ENCODE measurements around the gene ROR2.

ROR2 gene

GRCh38 chr9:91589101-91589553, 360.9 kb downstream of the ROR2 start:
- in situ Hi-C loops (cut with MboI; ENCODE audit: low pct_unique_long_range_greater_than_20kb, low sequenced_read_pairs): no loop called here
- no peak for DNase-seq

- DNase-seq: no peak
- in situ Hi-C loops (cut with MboI; ENCODE audit: low pct_unique_long_range_greater_than_20kb, low sequenced_read_pairs): no loop called here
Observed at GRCh38 chr9:91586282-91586681, 363.7 kb downstream of the ROR2 start.

GRCh38 chr9:91583966-91584365, 366.1 kb downstream of the ROR2 start:
- in situ Hi-C loops (cut with MboI; ENCODE audit: low pct_unique_long_range_greater_than_20kb, low sequenced_read_pairs): no loop called here
- DNase-seq: no peak

- no peak for DNase-seq
- in situ Hi-C loops (cut with MboI; ENCODE audit: low pct_unique_long_range_greater_than_20kb, low sequenced_read_pairs): no loop called here
Observed at GRCh38 chr9:91583161-91583875, 366.7 kb downstream of the ROR2 start.

- DNase-seq: no peak
- in situ Hi-C loops (cut with MboI; ENCODE audit: low pct_unique_long_range_greater_than_20kb, low sequenced_read_pairs): no loop called here
Observed at GRCh38 chr9:91582181-91582580, 367.8 kb downstream of the ROR2 start.

GRCh38 chr9:91580136-91580535, 369.9 kb downstream of the ROR2 start:
- DNase-seq: no peak

GRCh38 chr9:91578911-91579310, 371.1 kb downstream of the ROR2 start:
- no peak for DNase-seq
- in situ Hi-C loops (cut with MboI; ENCODE audit: low pct_unique_long_range_greater_than_20kb, low sequenced_read_pairs): no loop called here

More at GRCh38 chr9:91580136-91580535, 369.9 kb downstream of the ROR2 start:
- in situ Hi-C loops (cut with MboI; ENCODE audit: low pct_unique_long_range_greater_than_20kb, low sequenced_read_pairs): no loop called here

- DNase-seq: no peak
- in situ Hi-C loops (cut with MboI; ENCODE audit: low pct_unique_long_range_greater_than_20kb, low sequenced_read_pairs): no loop called here
Observed at GRCh38 chr9:91577633-91578061, 372.4 kb downstream of the ROR2 start.

GRCh38 chr9:91572811-91573210, 377.2 kb downstream of the ROR2 start:
- in situ Hi-C loops (cut with MboI; ENCODE audit: low pct_unique_long_range_greater_than_20kb, low sequenced_read_pairs): no loop called here
- DNase-seq: no peak

- no peak for DNase-seq
- in situ Hi-C loops (cut with MboI; ENCODE audit: low pct_unique_long_range_greater_than_20kb, low sequenced_read_pairs): no loop called here
Observed at GRCh38 chr9:91572044-91572443, 378.0 kb downstream of the ROR2 start.

GRCh38 chr9:91571036-91571435, 379.0 kb downstream of the ROR2 start:
- no peak for DNase-seq
- in situ Hi-C loops (cut with MboI; ENCODE audit: low pct_unique_long_range_greater_than_20kb, low sequenced_read_pairs): no loop called here

GRCh38 chr9:91567642-91568274, 382.3 kb downstream of the ROR2 start:
- in situ Hi-C loops (cut with MboI; ENCODE audit: low pct_unique_long_range_greater_than_20kb, low sequenced_read_pairs): no loop called here

GRCh38 chr9:91564081-91564670, 385.9 kb downstream of the ROR2 start:
- in situ Hi-C loops (cut with MboI; ENCODE audit: low pct_unique_long_range_greater_than_20kb, low sequenced_read_pairs): no loop called here
- DNase-seq: no peak

More at GRCh38 chr9:91567642-91568274, 382.3 kb downstream of the ROR2 start:
- no peak for DNase-seq

GRCh38 chr9:91562416-91562815, 387.6 kb downstream of the ROR2 start:
- in situ Hi-C loops (cut with MboI; ENCODE audit: low pct_unique_long_range_greater_than_20kb, low sequenced_read_pairs): no loop called here
- DNase-seq: no peak

- DNase-seq: no peak
- in situ Hi-C loops (cut with MboI; ENCODE audit: low pct_unique_long_range_greater_than_20kb, low sequenced_read_pairs): no loop called here
Observed at GRCh38 chr9:91560301-91560700, 389.7 kb downstream of the ROR2 start.

GRCh38 chr9:91558879-91559278, 391.1 kb downstream of the ROR2 start:
- in situ Hi-C loops (cut with MboI; ENCODE audit: low pct_unique_long_range_greater_than_20kb, low sequenced_read_pairs): no loop called here
- DNase-seq: no peak

- in situ Hi-C loops (cut with MboI; ENCODE audit: low pct_unique_long_range_greater_than_20kb, low sequenced_read_pairs): no loop called here
- DNase-seq: no peak
Observed at GRCh38 chr9:91558395-91558794, 391.6 kb downstream of the ROR2 start.

- no peak for DNase-seq
- in situ Hi-C loops (cut with MboI; ENCODE audit: low pct_unique_long_range_greater_than_20kb, low sequenced_read_pairs): no loop called here
Observed at GRCh38 chr9:91557327-91557726, 392.7 kb downstream of the ROR2 start.

GRCh38 chr9:91555132-91555531, 394.9 kb downstream of the ROR2 start:
- no peak for DNase-seq

GRCh38 chr9:91549177-91549576, 400.9 kb downstream of the ROR2 start:
- in situ Hi-C loops (cut with MboI; ENCODE audit: low pct_unique_long_range_greater_than_20kb, low sequenced_read_pairs): no loop called here
- DNase-seq: no peak

More at GRCh38 chr9:91555132-91555531, 394.9 kb downstream of the ROR2 start:
- in situ Hi-C loops (cut with MboI; ENCODE audit: low pct_unique_long_range_greater_than_20kb, low sequenced_read_pairs): no loop called here
